ENCODE measurements around the gene KRT34.
A peak's percentile ranks its signal among the peaks of the same experiment; 100 is the strongest.

The KRT34 gene

DNA sequence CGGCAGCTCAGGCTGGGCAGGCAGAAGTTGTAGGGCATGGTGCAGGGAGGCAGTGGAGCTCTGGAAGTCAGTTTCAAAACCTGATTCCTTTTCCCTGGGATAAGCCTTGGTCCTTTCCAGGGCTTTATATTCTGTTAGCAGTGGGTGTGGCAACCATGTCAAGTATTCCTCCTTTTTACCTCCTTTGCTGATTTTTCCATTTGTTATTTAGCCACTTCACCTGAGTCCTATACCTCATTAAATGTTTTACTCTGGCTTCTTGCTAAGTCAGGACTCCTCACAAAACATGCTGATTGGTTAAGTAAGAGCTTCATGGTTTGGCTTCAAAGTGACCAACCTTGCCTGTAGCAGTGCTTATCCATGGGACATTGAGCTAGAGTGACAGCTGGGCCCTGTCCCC lies 12.4 kb downstream of the KRT34 start, which contains the start of gene KRT33B:
TSS of gene KRT33B (minus strand) at position 101 of the 400 bp plus-strand sequence. CDS start at position 38, 63 bp downstream.
- DNase-seq = no peak
- peak within 1 kb of the TSS in 1 of 2 experiments; percentile 77 for H3K14ac ChIP-seq (ENCODE audit: low read length in 2 of 2)
- H2BK15ac ChIP-seq (ENCODE audit: low read depth, poor library complexity, severe bottlenecking) = no peak within 1 kb of the TSS
- H2AFZ ChIP-seq (ENCODE audit: low read depth, low read length) = no peak within 1 kb of the TSS
- H3K27me3 ChIP-seq (ENCODE audit: control insufficient read depth in 1 of 2, insufficient read depth in 1 of 2, low read length in 2 of 2) = peaks cover 0 to 19% of the 10 kb centered on the region in 2 experiments
- no peaks in the 10 kb centered on the region for H3K36me3 ChIP-seq (ENCODE audit: control insufficient read depth in 1 of 2, insufficient read depth in 2 of 2, low read depth in 1 of 2, low read length in 2 of 2)
- H2AK5ac ChIP-seq (ENCODE audit: low read length, severe bottlenecking) = peak within 1 kb of the TSS; percentile 64
- H4K8ac ChIP-seq (ENCODE audit: low read length) = no peak within 1 kb of the TSS
- no peak within 1 kb of the TSS for H3K4ac ChIP-seq (ENCODE audit: low read depth in 1 of 2, low read length in 2 of 2)
- H3K27ac ChIP-seq (ENCODE audit: low read length, poor library complexity, severe bottlenecking) = no peak within 1 kb of the TSS
- H4K91ac ChIP-seq (ENCODE audit: low read length) = no peak within 1 kb of the TSS
- H3K9me3 ChIP-seq (ENCODE audit: control insufficient read depth, low read length) = peaks cover 14% of the 10 kb centered on the region
- H3K4me1 ChIP-seq (ENCODE audit: control insufficient read depth, insufficient read depth, low read depth, low read length) = peaks cover 3% of the 10 kb centered on the region
- H3K79me1 ChIP-seq (replicated peaks; ENCODE audit: low read length, poor library complexity, severe bottlenecking) = no peaks in the 10 kb centered on the region
- no peak within 1 kb of the TSS for H2BK120ac ChIP-seq (ENCODE audit: low read depth, low read length)
- no peak within 1 kb of the TSS for H3K4me3 ChIP-seq (ENCODE audit: insufficient read depth in 1 of 2, low read depth in 1 of 2, low read length in 2 of 2)
- peak within 1 kb of the TSS in 1 of 2 experiments; percentile 55 for H2BK12ac ChIP-seq (ENCODE audit: low read length in 2 of 2)
- no peak within 1 kb of the TSS for H2BK5ac ChIP-seq (ENCODE audit: low read depth, low read length, poor library complexity, severe bottlenecking)
- H3K4me2 ChIP-seq (ENCODE audit: low read length, poor library complexity, severe bottlenecking) = no peak within 1 kb of the TSS
- no peak within 1 kb of the TSS for H3K18ac ChIP-seq (ENCODE audit: low read depth in 1 of 2, low read length in 2 of 2)
- WGBS = 100% methylated on average over 1 of the region's 1 CpG
- H3K23ac ChIP-seq (ENCODE audit: low read length in 2 of 2) = no peak within 1 kb of the TSS
- no peak within 1 kb of the TSS for H3K9ac ChIP-seq (ENCODE audit: low read length)

DNA sequence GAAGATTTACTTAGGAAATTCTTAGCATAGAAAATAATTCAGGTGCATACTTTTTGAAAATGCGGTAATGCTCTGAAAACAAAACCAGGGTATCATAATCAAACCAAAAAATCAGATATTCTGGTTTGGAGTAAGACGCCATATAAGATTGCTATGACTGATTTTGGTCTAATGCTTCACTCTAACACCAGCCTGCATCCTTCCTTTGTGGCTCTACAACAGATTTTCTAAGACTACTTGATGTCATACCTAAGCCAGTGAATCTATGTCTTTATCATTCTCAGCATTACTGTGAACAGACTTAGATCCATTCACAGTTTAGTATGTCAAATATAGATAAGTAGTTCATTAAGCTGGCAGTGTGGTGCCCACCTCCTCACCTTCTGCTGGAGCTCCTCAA lies 13.1 kb downstream of the KRT34 start:
- Histone ChIP-seq H3K36me3 (ENCODE audit: control insufficient read depth in 1 of 2, insufficient read depth in 2 of 2, low read depth in 1 of 2, low read length in 2 of 2) (no peaks in the 10 kb centered on the region), H3K4ac (ENCODE audit: low read depth in 1 of 2, low read length in 2 of 2) (no peak overlapping the region), H2AFZ (ENCODE audit: low read depth, low read length) (no peak overlapping the region), H4K91ac (ENCODE audit: low read length) (no peak overlapping the region), H3K4me3 (ENCODE audit: insufficient read depth in 1 of 2, low read depth in 1 of 2, low read length in 2 of 2) (no peak overlapping the region), H3K9me3 (ENCODE audit: control insufficient read depth, low read length) (peaks cover 7% of the 10 kb centered on the region), H3K14ac (ENCODE audit: low read length in 2 of 2) (no peak overlapping the region), H3K4me1 (ENCODE audit: control insufficient read depth, insufficient read depth, low read depth, low read length) (peaks cover 3% of the 10 kb centered on the region), H2BK5ac (ENCODE audit: low read depth, low read length, poor library complexity, severe bottlenecking) (no peak overlapping the region), H4K8ac (ENCODE audit: low read length) (no peak overlapping the region), H2BK12ac (ENCODE audit: low read length in 2 of 2) (no peak overlapping the region), H3K18ac (ENCODE audit: low read depth in 1 of 2, low read length in 2 of 2) (no peak overlapping the region), H3K79me1 (replicated peaks; ENCODE audit: low read length, poor library complexity, severe bottlenecking) (no peaks in the 10 kb centered on the region), H3K27ac (ENCODE audit: low read length, poor library complexity, severe bottlenecking) (no peak overlapping the region), H2BK120ac (ENCODE audit: low read depth, low read length) (no peak overlapping the region), H2AK5ac (ENCODE audit: low read length, severe bottlenecking) (no peak overlapping the region), H3K9ac (ENCODE audit: low read length) (no peak overlapping the region), H3K23ac (ENCODE audit: low read length in 2 of 2) (no peak overlapping the region), H3K4me2 (ENCODE audit: low read length, poor library complexity, severe bottlenecking) (no peak overlapping the region), H2BK15ac (ENCODE audit: low read depth, poor library complexity, severe bottlenecking) (no peak overlapping the region), H3K27me3 (ENCODE audit: control insufficient read depth in 1 of 2, insufficient read depth in 1 of 2, low read length in 2 of 2) (peaks cover 0 to 13% of the 10 kb centered on the region in 2 experiments)
- no peak for DNase-seq
- 94% methylated on average over 2 of the region's 2 CpGs for WGBS

DNA sequence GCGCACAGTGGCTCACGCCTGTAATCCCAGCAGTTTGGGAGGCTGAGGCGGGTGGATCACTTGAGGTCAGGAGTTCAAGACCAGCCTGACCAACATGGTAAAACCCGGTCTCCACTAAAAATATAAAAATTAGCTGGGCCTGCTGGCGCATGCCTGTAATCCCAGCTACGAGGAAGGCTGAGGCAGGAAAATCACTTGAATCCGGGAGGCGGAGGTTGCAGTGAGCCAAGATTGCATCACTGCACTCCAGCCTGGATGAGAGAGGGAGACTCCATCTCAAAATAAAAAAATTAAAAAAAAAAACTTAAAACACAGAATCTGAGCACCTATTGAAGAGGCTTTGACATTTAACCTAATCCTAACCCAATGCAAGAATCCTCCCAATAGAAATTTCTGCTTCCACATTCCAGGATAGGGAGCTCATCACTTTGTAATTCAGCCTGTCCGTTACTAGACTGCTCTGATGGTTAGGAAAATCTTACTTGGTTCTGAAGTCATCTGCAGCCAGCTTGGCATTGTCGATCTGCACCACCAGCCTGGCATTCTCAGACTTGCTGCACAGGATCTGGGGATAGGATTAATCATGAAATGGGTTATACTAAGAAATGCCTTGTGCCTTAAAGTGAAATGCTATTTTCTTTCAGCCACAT lies 14.6 kb downstream of the KRT34 start:
- H3K79me1 ChIP-seq (replicated peaks; ENCODE audit: low read length, poor library complexity, severe bottlenecking) = no peaks in the 10 kb centered on the region
- DNase-seq = peak; percentile 60

DNA sequence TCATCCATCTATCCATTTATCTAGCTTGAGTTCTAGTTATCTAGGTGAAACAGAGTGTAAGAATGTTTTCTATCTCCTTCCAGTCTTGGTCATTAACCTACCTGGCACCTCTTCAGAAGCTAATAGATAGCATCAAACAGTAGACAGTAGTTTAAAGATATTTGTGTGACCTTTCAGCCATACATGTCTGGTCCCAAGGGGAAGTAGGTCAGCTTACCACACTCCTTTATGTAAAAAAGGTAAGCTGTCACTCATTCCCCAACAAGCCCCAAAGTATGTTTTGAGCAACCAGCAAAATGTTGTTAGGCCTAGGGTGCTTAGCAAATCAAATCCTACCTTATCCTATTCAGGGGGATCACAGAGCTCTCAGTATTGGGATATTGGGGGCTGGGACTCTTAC lies 16.0 kb downstream of the KRT34 start:
- H3K79me1 ChIP-seq (replicated peaks; ENCODE audit: low read length, poor library complexity, severe bottlenecking) = no peaks in the 10 kb centered on the region
- peaks cover 3% of the 10 kb centered on the region for H3K4me1 ChIP-seq (ENCODE audit: control insufficient read depth, insufficient read depth, low read depth, low read length)
- no peak overlapping the region for H3K4me3 ChIP-seq (ENCODE audit: insufficient read depth in 1 of 2, low read depth in 1 of 2, low read length in 2 of 2)
- peak overlapping the region; percentile 81 for H2AK5ac ChIP-seq (ENCODE audit: low read length, severe bottlenecking)
- no peak overlapping the region for H3K4me2 ChIP-seq (ENCODE audit: low read length, poor library complexity, severe bottlenecking)
- H4K91ac ChIP-seq (ENCODE audit: low read length) = no peak overlapping the region
- no peak for DNase-seq
- peaks cover 0 to 1% of the 10 kb centered on the region in 2 experiments for H3K27me3 ChIP-seq (ENCODE audit: control insufficient read depth in 1 of 2, insufficient read depth in 1 of 2, low read length in 2 of 2)
- no peak overlapping the region for H3K18ac ChIP-seq (ENCODE audit: low read depth in 1 of 2, low read length in 2 of 2)
- no peak overlapping the region for H2AFZ ChIP-seq (ENCODE audit: low read depth, low read length)
- no peak overlapping the region for H2BK5ac ChIP-seq (ENCODE audit: low read depth, low read length, poor library complexity, severe bottlenecking)
- H3K23ac ChIP-seq (ENCODE audit: low read length in 2 of 2) = no peak overlapping the region
- H3K14ac ChIP-seq (ENCODE audit: low read length in 2 of 2) = no peak overlapping the region
- no peak overlapping the region for H2BK15ac ChIP-seq (ENCODE audit: low read depth, poor library complexity, severe bottlenecking)
- no peak overlapping the region for H3K9ac ChIP-seq (ENCODE audit: low read length)
- H3K36me3 ChIP-seq (ENCODE audit: control insufficient read depth in 1 of 2, insufficient read depth in 2 of 2, low read depth in 1 of 2, low read length in 2 of 2) = no peaks in the 10 kb centered on the region
- no peak overlapping the region for H3K27ac ChIP-seq (ENCODE audit: low read length, poor library complexity, severe bottlenecking)
- no peak overlapping the region for H4K8ac ChIP-seq (ENCODE audit: low read length)
- H3K9me3 ChIP-seq (ENCODE audit: control insufficient read depth, low read length) = no peaks in the 10 kb centered on the region
- H2BK12ac ChIP-seq (ENCODE audit: low read length in 2 of 2) = no peak overlapping the region
- no peak overlapping the region for H3K4ac ChIP-seq (ENCODE audit: low read depth in 1 of 2, low read length in 2 of 2)
- no peak overlapping the region for H2BK120ac ChIP-seq (ENCODE audit: low read depth, low read length)

More for the DNA sequence above, 14.6 kb downstream of the KRT34 start:
- Histone ChIP-seq H3K14ac (ENCODE audit: low read length in 2 of 2) (no peak overlapping the region), H3K9ac (ENCODE audit: low read length) (peak overlapping the region; percentile 39), H3K23ac (ENCODE audit: low read length in 2 of 2) (no peak overlapping the region), H3K36me3 (ENCODE audit: control insufficient read depth in 1 of 2, insufficient read depth in 2 of 2, low read depth in 1 of 2, low read length in 2 of 2) (no peaks in the 10 kb centered on the region), H3K27me3 (ENCODE audit: control insufficient read depth in 1 of 2, insufficient read depth in 1 of 2, low read length in 2 of 2) (peaks cover 0 to 6% of the 10 kb centered on the region in 2 experiments), H3K18ac (ENCODE audit: low read depth in 1 of 2, low read length in 2 of 2) (no peak overlapping the region), H3K4me3 (ENCODE audit: insufficient read depth in 1 of 2, low read depth in 1 of 2, low read length in 2 of 2) (no peak overlapping the region), H2AFZ (ENCODE audit: low read depth, low read length) (no peak overlapping the region), H3K4me1 (ENCODE audit: control insufficient read depth, insufficient read depth, low read depth, low read length) (peaks cover 3% of the 10 kb centered on the region), H2AK5ac (ENCODE audit: low read length, severe bottlenecking) (no peak overlapping the region), H2BK120ac (ENCODE audit: low read depth, low read length) (no peak overlapping the region), H3K27ac (ENCODE audit: low read length, poor library complexity, severe bottlenecking) (peak overlapping the region; percentile 24), H3K4ac (ENCODE audit: low read depth in 1 of 2, low read length in 2 of 2) (no peak overlapping the region), H3K4me2 (ENCODE audit: low read length, poor library complexity, severe bottlenecking) (no peak overlapping the region), H2BK5ac (ENCODE audit: low read depth, low read length, poor library complexity, severe bottlenecking) (no peak overlapping the region), H2BK15ac (ENCODE audit: low read depth, poor library complexity, severe bottlenecking) (no peak overlapping the region), H4K8ac (ENCODE audit: low read length) (no peak overlapping the region), H3K9me3 (ENCODE audit: control insufficient read depth, low read length) (no peaks in the 10 kb centered on the region), H2BK12ac (ENCODE audit: low read length in 2 of 2) (no peak overlapping the region), H4K91ac (ENCODE audit: low read length) (no peak overlapping the region)
- 78% methylated on average over 10 of the region's 10 CpGs for WGBS

Data from mesenchymal stem cell (in vitro differentiated cells and primary cell).